Endothelial cell of umbilical vein (primary cell): ENCODE results near the gene TAB3. TPM values are rescaled to one million over a fixed set of nuclear protein-coding genes. Genes with fewer than 3 reads are reported as not detected.

Experiments used
- BruUV-seq: library from RNA; stranded (reverse); fragments of 400-500 nt; replicated peaks from 2 replicates; lab custom pipeline; 2021; lab: Mats Ljungman, UMichigan
- CTCF ChIA-PET: fragments of 300-600, 350-600 bp; sonication (Branson Sonifier 250); formaldehyde crosslinking; loops from one replicate; lab custom pipeline; 2021; ENCODE audit warnings: antibody characterized with exemption, inconsistent platforms; lab: Charles Lee
- POLR2A ChIA-PET: fragments of 300-600, 350-600 bp; sonication (Branson Sonifier 250); formaldehyde crosslinking; loops from one replicate; lab custom pipeline; 2021; ENCODE audit warnings: antibody characterized with exemption, inconsistent platforms; lab: Charles Lee
- DNase-seq: peaks from one replicate; pipeline ENCODE4 v3.0.0-alpha.2; 2011; ENCODE audit warnings: low read depth, low spot score
- FAIRE-seq: peaks from 2 replicates; lab custom pipeline; 2011; peaks lifted over from hg19 to GRCh38; lab: Jason Lieb, UNC
- H2AFZ ChIP-seq: 2 replicates; pipeline ENCODE4 v1.6.0; 2012; ENCODE audit warnings: low read depth, low read length, control low read depth, inconsistent platforms
- H3K27ac ChIP-seq: 2 replicates; pipeline ENCODE4 v1.5.1; 2011; ENCODE audit warnings: low read depth, mild to moderate bottlenecking, control low read depth, low read length, moderate library complexity; ENCODE audit not compliant: insufficient read depth
- H3K27me3 ChIP-seq, 2 experiments: 2 replicates each; pipeline versions ENCODE4 v1.6.0 to v1.6.1; 2011; ENCODE audit warnings: low read length in 2 of 2, mixed read lengths in 1 of 2; ENCODE audit not compliant: control insufficient read depth in 2 of 2, insufficient read depth in 2 of 2
- H3K36me3 ChIP-seq, 2 experiments: 2 replicates in 1 of 2; 3 replicates in 1 of 2; pipeline ENCODE4 v1.5.1; 2011; ENCODE audit warnings: low read length in 2 of 2, mild to moderate bottlenecking in 1 of 2, moderate library complexity in 1 of 2; ENCODE audit not compliant: control insufficient read depth in 2 of 2, insufficient read depth in 2 of 2; ENCODE audit errors: extremely low read depth in 1 of 2
- H3K4me1 ChIP-seq: 3 replicates; pipeline ENCODE4 v1.5.1; 2011; ENCODE audit warnings: mild to moderate bottlenecking, low read length; ENCODE audit not compliant: control insufficient read depth, insufficient read depth; ENCODE audit errors: extremely low read depth
- H3K4me2 ChIP-seq: 2 replicates; pipeline ENCODE4 v1.6.1; 2011; ENCODE audit warnings: low read length, control low read depth, mixed read lengths; ENCODE audit not compliant: insufficient read depth
- H3K4me3 ChIP-seq, 3 experiments: fragments of 200-600 bp in 1 of 3; sonication (generic), shearing (Covaris generic) in 1 of 3; replicated peaks in 1 of 3; 2 replicates each; pipeline ENCODE4 v1.5.1; 2011 to 2016; ENCODE audit warnings: control low read depth in 3 of 3, low read length in 3 of 3, mild to moderate bottlenecking in 2 of 3, inconsistent platforms in 1 of 3, low read depth in 1 of 3, moderate library complexity in 1 of 3; ENCODE audit not compliant: insufficient read depth in 1 of 3
- H3K79me2 ChIP-seq: 2 replicates; pipeline ENCODE4 v1.6.0; 2012; ENCODE audit warnings: low read length, inconsistent platforms; ENCODE audit not compliant: control insufficient read depth, insufficient read depth
- H3K9ac ChIP-seq: replicated peaks from 2 replicates; pipeline ENCODE3; 2011; ENCODE audit warnings: low read length, control low read depth; ENCODE audit not compliant: insufficient read depth; ENCODE audit errors: extremely low read depth
- H3K9me1 ChIP-seq: replicated peaks from 3 replicates; pipeline ENCODE4 v1.6.0; 2011; ENCODE audit warnings: mild to moderate bottlenecking, low read length; ENCODE audit not compliant: control insufficient read depth, insufficient read depth; ENCODE audit errors: extremely low read depth
- H3K9me3 ChIP-seq: replicated peaks from 2 replicates; pipeline ENCODE4 v1.5.1; 2012; ENCODE audit warnings: low read length, inconsistent platforms; ENCODE audit not compliant: control insufficient read depth, insufficient read depth
- H4K20me1 ChIP-seq: replicated peaks from 2 replicates; pipeline ENCODE3; 2011; ENCODE audit warnings: mild to moderate bottlenecking, low read length; ENCODE audit not compliant: control insufficient read depth, insufficient read depth; ENCODE audit errors: extremely low read depth
- CTCF ChIP-seq, 2 donors: IDR thresholded peaks; 1 replicate in 1 of 2; 2 replicates in 1 of 2; pipeline ENCODE4 v1.5.1; 2011; ENCODE audit warnings: low read length in 2 of 2, mild to moderate bottlenecking in 2 of 2, moderate library complexity in 2 of 2, control low read depth in 1 of 2, inconsistent platforms in 1 of 2, low read depth in 1 of 2; ENCODE audit not compliant: insufficient read depth in 1 of 2; ENCODE audit errors: extremely low read depth in 1 of 2
- EZH2 ChIP-seq: IDR thresholded peaks from 2 replicates; pipeline ENCODE4 v1.6.1; 2012; ENCODE audit warnings: borderline replicate concordance, low read depth, mild to moderate bottlenecking, moderate library complexity, low read length, inconsistent platforms; ENCODE audit not compliant: severe bottlenecking
- FOS ChIP-seq: IDR thresholded peaks from 2 replicates; pipeline ENCODE4 v1.6.1; 2011; ENCODE audit warnings: mild to moderate bottlenecking, low read length, moderate library complexity, borderline replicate concordance; ENCODE audit not compliant: insufficient read depth
- GATA2 ChIP-seq: IDR thresholded peaks from 2 replicates; pipeline ENCODE4 v1.7.0; 2011; ENCODE audit warnings: low read depth, mild to moderate bottlenecking, moderate library complexity, mixed read lengths, low read length; ENCODE audit not compliant: insufficient read length, insufficient read depth
- JUN ChIP-seq: IDR thresholded peaks from 2 replicates; pipeline ENCODE4 v1.6.1; 2011; ENCODE audit warnings: borderline replicate concordance, low read depth; ENCODE audit not compliant: insufficient read length, insufficient read depth
- MAX ChIP-seq: IDR thresholded peaks from 2 replicates; pipeline ENCODE4 v1.6.1; 2011; ENCODE audit not compliant: insufficient read depth, insufficient read length
- MYC ChIP-seq: IDR thresholded peaks from one replicate; pipeline ENCODE4 v1.6.1; 2011; ENCODE audit warnings: mild to moderate bottlenecking, low read depth, low read length
- POLR2A ChIP-seq: IDR thresholded peaks from 2 replicates; pipeline ENCODE4 v1.6.1; 2012; ENCODE audit warnings: low read depth, mild to moderate bottlenecking, control low read depth, low read length
- POLR2AphosphoS5 ChIP-seq: IDR thresholded peaks from 2 replicates; pipeline ENCODE4 v1.6.1; 2012; ENCODE audit warnings: low read depth, mild to moderate bottlenecking, control low read depth, low read length, moderate library complexity; ENCODE audit not compliant: insufficient read depth
- dilution Hi-C: fragments of 300-500 bp; cut with MboI; formaldehyde crosslinking; loops from one replicate; pipeline ENCODE4 v1.15.0; 2019; ENCODE audit warnings: low sequenced_read_pairs; ENCODE audit not compliant: extremely low pct_ligation_motif_present
- intact Hi-C: fragments of 100-400 bp; cut with micrococcal nuclease; formaldehyde crosslinking; loops from one replicate; pipeline ENCODE4 v1.10.0; 2022
- polyA plus RNA-seq, 4 experiments: library from polyadenylated mRNA; depleted of rRNA in 3 of 4; stranded (reverse) in 3 of 4; unstranded in 1 of 4; fragments of >200 nt; gene quantifications; 2 replicates each; pipeline versions ENCODE4 v1.2.1 to v1.2.3, GENCODE V29; 2011 to 2012; ENCODE audit warnings: missing spikeins in 1 of 4
- total RNA-seq: library from RNA; stranded (reverse); gene quantifications from 2 replicates; pipeline ENCODE4 v1.2.3, GENCODE V29; 2021

TAB3 gene
- total and polyA plus RNA-seq, 2 donors (not counting 3 experiments of a cell fraction or from before 2014, with no cell fraction given): 11.5 to 11.7 TPM

GRCh38 chrX:30851449-30851848, 37.6 kb downstream of the TAB3 start:
- Histone ChIP-seq H3K27me3 (no peaks in the 10 kb centered on the region), H3K9me1 (no peaks in the 10 kb centered on the region), H2AFZ (no peak overlapping the region), H3K36me3 (peaks cover 0 to 2% of the 10 kb centered on the region in 2 experiments), H3K4me1 (no peaks in the 10 kb centered on the region), H3K4me2 (no peak overlapping the region), H3K9me3 (no peaks in the 10 kb centered on the region), H3K4me3 (no peak overlapping the region), H3K27ac (no peak overlapping the region), H3K79me2 (no peaks in the 10 kb centered on the region), H4K20me1 (no peaks in the 10 kb centered on the region), H3K9ac (no peak overlapping the region)
- FAIRE-seq (no peak), DNase-seq (no peak)
- POLR2A ChIA-PET: no interaction called here
- intact Hi-C loops: no loop called here
- no peak for TF ChIP-seq FOS
- no peak for TF ChIP-seq MYC
- TF ChIP-seq MAX: no peak
- TF ChIP-seq POLR2AphosphoS5: no peak
- TF ChIP-seq GATA2: no peak
- no peak for TF ChIP-seq JUN
- no peak for TF ChIP-seq CTCF (IDR thresholded peaks at IDR 0.05; ENCODE audit: extremely low read depth in 1 of 2, insufficient read depth in 1 of 2, low read depth in 1 of 2, low read length in 2 of 2)
- TF ChIP-seq EZH2: no peak
- TF ChIP-seq POLR2A: no peak
- dilution Hi-C loops: no loop called here
- BruUV-seq: no TSS peak
- CTCF ChIA-PET: no interaction called here
